Activated T-cell treated with anti-CD3 and anti-CD28 coated beads, Interleukin-2, amount 50 U/mL, for 72 hours (primary cell): ENCODE results near the gene ITPKB. TPM values are rescaled to one million over a fixed set of nuclear protein-coding genes. Genes with fewer than 3 reads are reported as not detected.

ENCODE experiments used
- ATAC-seq, 2 donors: fragments of 150-1000 bp; cut with Tn5 transposase; replicated peaks in 1 of 2; 2 replicates each; pipeline ENCODE4 v1.10.0; 2021; ENCODE audit warnings: moderate library complexity in 2 of 2, mild to moderate bottlenecking in 1 of 2
- DNase-seq, 2 donors: peaks; one replicate each; pipeline ENCODE4 v3.0.0; 2021 to 2022; ENCODE audit warnings: mixed read lengths in 1 of 2
- H3K27ac Mint-ChIP-seq: one replicate; pipeline ENCODE4 v1.8.0; 2022; ENCODE audit warnings: mild to moderate bottlenecking, moderate library complexity, mixed read lengths
- H3K27me3 Mint-ChIP-seq: one replicate; pipeline ENCODE4 v1.8.0; 2022; ENCODE audit warnings: low read depth, mixed read lengths
- H3K36me3 Mint-ChIP-seq, 2 donors: one replicate each; pipeline ENCODE4 v1.8.0; 2022; ENCODE audit warnings: mixed read lengths in 2 of 2, mild to moderate bottlenecking in 1 of 2; ENCODE audit not compliant: insufficient read depth in 2 of 2
- H3K4me1 Mint-ChIP-seq: one replicate; pipeline ENCODE4 v1.8.0; 2022; ENCODE audit warnings: low read depth, mixed read lengths
- H3K4me3 Mint-ChIP-seq, 2 donors: one replicate each; pipeline ENCODE4 v1.8.0; 2022; ENCODE audit warnings: mild to moderate bottlenecking in 2 of 2, mixed read lengths in 2 of 2, moderate library complexity in 2 of 2
- H3K9me3 Mint-ChIP-seq, 2 donors: one replicate each; pipeline ENCODE4 v1.8.0; 2022; ENCODE audit warnings: mixed read lengths in 2 of 2
- total RNA-seq, 2 donors: library from RNA; stranded (reverse); gene quantifications; one replicate each; pipeline ENCODE4 v1.2.3, GENCODE V29; 2022

ITPKB gene
- total RNA-seq, 2 donors from 2014 or later: 50.7 to 58.0 TPM

DNA sequence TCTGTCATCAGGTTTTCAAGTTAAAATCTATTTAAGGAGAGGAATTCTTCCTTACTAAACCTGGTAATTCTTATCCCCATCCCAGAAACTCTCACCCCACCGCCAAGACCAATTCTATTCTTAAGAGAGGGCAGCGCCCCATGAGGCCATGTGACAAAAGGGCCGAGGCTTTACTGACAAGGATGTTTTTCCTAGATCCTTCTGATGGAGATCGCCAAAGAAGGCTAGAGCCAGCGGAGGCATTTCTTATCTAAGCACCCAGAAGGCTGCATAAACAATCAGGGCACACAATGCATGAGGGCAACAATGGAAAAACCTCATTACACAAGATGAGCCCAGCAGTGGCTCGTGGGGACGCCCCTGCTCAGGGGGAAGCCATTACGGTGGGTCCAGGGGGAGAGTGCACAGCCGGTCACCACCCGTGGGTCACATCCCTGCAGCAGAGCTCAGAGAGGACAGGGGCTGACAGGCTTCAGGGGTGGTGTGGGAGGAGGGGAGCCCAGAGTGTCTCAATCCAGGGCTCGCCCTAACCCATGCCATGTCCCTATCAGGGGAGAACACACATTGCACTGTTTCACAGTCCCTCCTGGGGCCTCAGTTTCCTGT lies 88.7 kb downstream of the ITPKB start:
- Mint-ChIP-seq H3K27me3 (no peaks in the 10 kb centered on the region), H3K9me3 (no peaks in the 10 kb centered on the region), H3K27ac (peak overlapping the region; percentile 65), H3K4me1 (peaks cover 53% of the 10 kb centered on the region), H3K4me3 (no peak overlapping the region), H3K36me3 (peaks cover 7 to 13% of the 10 kb centered on the region in 2 donors)
- DNase-seq (no peak), ATAC-seq (no peak)

- H3K27ac Mint-ChIP-seq: no peak overlapping the region
These were observed 89.3 kb downstream of the ITPKB start for GRCh38 chr1:226649780-226650179.

DNA sequence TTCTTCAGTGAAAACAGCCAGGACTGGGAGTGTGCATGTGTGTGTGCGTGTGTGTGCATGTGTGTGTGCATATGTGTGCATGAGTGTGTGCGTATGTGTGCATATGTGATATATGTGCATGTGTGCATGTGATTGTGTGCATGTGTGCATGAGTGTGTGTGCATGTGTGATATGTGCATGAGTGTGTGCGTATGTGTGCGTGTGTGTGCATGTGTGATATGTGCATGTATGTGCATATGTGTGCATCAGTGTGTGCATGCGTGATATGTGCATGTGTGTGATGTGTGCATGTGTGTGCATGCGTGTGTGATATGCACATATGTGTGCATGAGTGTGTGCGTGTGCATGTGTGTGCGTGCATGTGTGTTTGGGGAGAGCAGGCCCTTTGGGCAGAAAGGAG lies 89.8 kb downstream of the ITPKB start:
- Mint-ChIP-seq H3K4me3 (no peak overlapping the region), H3K4me1 (peaks cover 64% of the 10 kb centered on the region), H3K27me3 (no peaks in the 10 kb centered on the region), H3K27ac (peak overlapping the region; percentile 91), H3K36me3 (peaks cover 7 to 13% of the 10 kb centered on the region in 2 donors), H3K9me3 (no peaks in the 10 kb centered on the region)
- DNase-seq (no peak), ATAC-seq (no peak)

More at GRCh38 chr1:226649780-226650179, 89.3 kb downstream of the ITPKB start:
- H3K4me1 Mint-ChIP-seq: peaks cover 58% of the 10 kb centered on the region
- no peaks in the 10 kb centered on the region for H3K27me3 Mint-ChIP-seq
- H3K36me3 Mint-ChIP-seq: peaks cover 7 to 13% of the 10 kb centered on the region in 2 donors
- no peaks in the 10 kb centered on the region for H3K9me3 Mint-ChIP-seq
- DNase-seq (no peak), ATAC-seq (no peak)
- no peak overlapping the region for H3K4me3 Mint-ChIP-seq

GRCh38 chr1:226648421-226648820 lies 90.7 kb downstream of the ITPKB start:
- ATAC-seq (no peak), DNase-seq (no peak)
- H3K4me3 Mint-ChIP-seq: no peak overlapping the region
- H3K27ac Mint-ChIP-seq: no peak overlapping the region
- H3K4me1 Mint-ChIP-seq: peaks cover 72% of the 10 kb centered on the region
- peaks cover 7 to 13% of the 10 kb centered on the region in 2 donors for H3K36me3 Mint-ChIP-seq
- H3K9me3 Mint-ChIP-seq: no peaks in the 10 kb centered on the region
- no peaks in the 10 kb centered on the region for H3K27me3 Mint-ChIP-seq

DNA sequence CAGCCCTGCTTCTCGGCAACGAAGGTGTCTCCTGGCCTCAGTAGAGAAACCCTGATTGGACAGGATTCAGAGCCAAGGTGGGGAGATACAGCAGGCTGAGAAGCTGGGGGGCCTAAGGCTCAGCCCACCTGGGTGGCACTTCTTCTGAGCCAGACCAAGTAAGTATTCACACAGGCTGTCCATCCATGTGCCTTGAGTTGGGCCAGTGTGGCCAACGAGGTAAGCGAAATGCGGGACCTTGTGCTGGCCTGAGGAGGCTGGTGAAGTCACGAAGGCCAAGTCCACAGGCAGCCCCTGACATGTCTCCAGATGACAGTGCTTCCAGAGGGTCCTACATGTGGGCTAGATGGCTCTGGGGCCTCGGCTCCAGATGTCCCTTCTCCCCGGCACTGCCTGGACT lies 91.4 kb downstream of the ITPKB start:
- Mint-ChIP-seq H3K4me3 (no peak overlapping the region), H3K27ac (no peak overlapping the region), H3K27me3 (no peaks in the 10 kb centered on the region), H3K9me3 (no peaks in the 10 kb centered on the region), H3K36me3 (peaks cover 7 to 17% of the 10 kb centered on the region in 2 donors), H3K4me1 (peaks cover 79% of the 10 kb centered on the region)
- ATAC-seq (no peak), DNase-seq (no peak)

DNA sequence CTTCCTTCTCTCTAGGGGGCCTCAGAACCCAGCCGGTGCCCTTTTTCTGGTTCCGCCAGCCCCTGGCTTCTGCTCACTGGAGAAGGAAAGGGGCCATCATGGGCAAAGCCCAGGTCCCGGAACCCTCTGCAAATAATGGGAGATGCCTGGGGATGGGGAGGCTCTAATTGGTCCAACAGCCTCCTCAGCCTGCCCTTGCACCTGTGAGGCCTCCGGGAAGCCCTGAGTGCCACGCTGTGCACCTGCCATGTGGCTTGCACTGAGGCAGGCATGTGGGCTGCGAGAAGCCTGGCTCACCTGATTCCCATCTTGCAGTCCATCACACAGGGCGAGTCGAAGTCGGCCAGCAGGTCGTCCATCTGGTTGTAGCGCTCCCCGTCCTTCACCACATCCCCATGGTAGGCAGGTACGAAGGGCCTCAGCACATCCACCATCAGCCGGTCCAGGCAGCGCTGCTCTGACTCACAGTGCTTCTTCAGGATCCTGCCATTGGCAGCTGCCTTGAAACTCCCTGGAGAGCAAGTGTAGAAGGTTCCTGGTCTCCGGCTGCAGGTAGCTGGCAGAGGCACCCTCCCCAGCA lies 92.1 kb downstream of the ITPKB start:
- Mint-ChIP-seq H3K4me1 (peaks cover 85% of the 10 kb centered on the region), H3K9me3 (no peaks in the 10 kb centered on the region), H3K27me3 (no peaks in the 10 kb centered on the region), H3K4me3 (peak overlapping the region; percentile 9 to 18), H3K36me3 (peaks cover 8 to 21% of the 10 kb centered on the region in 2 donors), H3K27ac (peak overlapping the region; percentile 54)
- no peak for DNase-seq
- ATAC-seq: no peak

DNA sequence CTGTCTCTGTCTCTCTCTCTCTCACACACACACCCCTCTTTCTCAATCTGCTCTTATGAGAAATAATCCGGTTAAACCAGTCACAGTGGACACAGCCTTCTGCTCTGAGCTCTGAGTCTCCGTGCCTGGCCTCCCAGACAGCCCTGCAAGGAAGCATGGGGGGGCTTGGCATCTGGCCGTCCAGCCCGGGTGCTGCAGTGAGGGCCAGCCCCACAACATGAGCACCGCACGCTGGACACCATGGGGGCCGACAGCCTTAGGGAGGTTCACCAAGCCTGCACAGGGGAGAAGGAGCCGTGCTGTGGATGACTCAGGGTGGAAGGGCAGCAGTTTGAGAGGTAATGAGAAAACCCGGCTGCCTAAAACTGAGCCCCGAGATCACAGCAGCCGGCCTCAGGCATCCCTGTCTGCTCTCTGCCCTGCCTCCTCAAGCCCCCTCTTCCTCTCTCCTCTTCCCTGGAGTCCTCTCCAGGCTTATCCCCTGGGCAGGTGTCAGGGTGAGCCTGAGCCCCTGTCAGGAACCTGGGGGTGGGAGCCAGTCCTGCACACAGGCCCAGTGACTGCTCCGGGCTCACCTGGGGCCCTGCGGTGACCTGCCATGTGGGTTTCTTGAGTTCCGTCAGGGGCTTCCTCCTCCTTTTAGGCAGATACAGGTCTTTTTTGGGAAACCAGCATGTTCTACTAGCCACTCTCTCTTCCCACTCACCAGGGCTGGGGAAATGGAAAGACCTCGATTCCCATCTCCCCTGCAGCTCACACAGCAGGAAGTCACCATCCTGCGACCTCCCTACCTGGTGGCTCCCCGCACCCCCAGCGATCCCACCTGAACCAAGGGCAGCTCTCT lies 92.8 kb downstream of the ITPKB start:
- no peaks in the 10 kb centered on the region for H3K27me3 Mint-ChIP-seq
- peak overlapping the region; percentile 13 to 18 for H3K4me3 Mint-ChIP-seq
- peaks cover 9 to 23% of the 10 kb centered on the region in 2 donors for H3K36me3 Mint-ChIP-seq
- H3K27ac Mint-ChIP-seq: peak overlapping the region; percentile 54
- ATAC-seq: no peak
- H3K4me1 Mint-ChIP-seq: peaks cover 87% of the 10 kb centered on the region
- no peak for DNase-seq
- H3K9me3 Mint-ChIP-seq: no peaks in the 10 kb centered on the region

- ATAC-seq (no peak), DNase-seq (no peak)
- peak overlapping the region; percentile 25 to 89 for H3K4me3 Mint-ChIP-seq
- H3K27ac Mint-ChIP-seq: peak overlapping the region; percentile 50
- no peaks in the 10 kb centered on the region for H3K27me3 Mint-ChIP-seq
- H3K9me3 Mint-ChIP-seq: no peaks in the 10 kb centered on the region
- peaks cover 79% of the 10 kb centered on the region for H3K4me1 Mint-ChIP-seq
- H3K36me3 Mint-ChIP-seq: peaks cover 9 to 27% of the 10 kb centered on the region in 2 donors
These were observed 93.7 kb downstream of the ITPKB start for GRCh38 chr1:226645279-226645976.

GRCh38 chr1:226644541-226645176 lies 94.4 kb downstream of the ITPKB start:
- peak overlapping the region; percentile 50 for H3K27ac Mint-ChIP-seq

DNA sequence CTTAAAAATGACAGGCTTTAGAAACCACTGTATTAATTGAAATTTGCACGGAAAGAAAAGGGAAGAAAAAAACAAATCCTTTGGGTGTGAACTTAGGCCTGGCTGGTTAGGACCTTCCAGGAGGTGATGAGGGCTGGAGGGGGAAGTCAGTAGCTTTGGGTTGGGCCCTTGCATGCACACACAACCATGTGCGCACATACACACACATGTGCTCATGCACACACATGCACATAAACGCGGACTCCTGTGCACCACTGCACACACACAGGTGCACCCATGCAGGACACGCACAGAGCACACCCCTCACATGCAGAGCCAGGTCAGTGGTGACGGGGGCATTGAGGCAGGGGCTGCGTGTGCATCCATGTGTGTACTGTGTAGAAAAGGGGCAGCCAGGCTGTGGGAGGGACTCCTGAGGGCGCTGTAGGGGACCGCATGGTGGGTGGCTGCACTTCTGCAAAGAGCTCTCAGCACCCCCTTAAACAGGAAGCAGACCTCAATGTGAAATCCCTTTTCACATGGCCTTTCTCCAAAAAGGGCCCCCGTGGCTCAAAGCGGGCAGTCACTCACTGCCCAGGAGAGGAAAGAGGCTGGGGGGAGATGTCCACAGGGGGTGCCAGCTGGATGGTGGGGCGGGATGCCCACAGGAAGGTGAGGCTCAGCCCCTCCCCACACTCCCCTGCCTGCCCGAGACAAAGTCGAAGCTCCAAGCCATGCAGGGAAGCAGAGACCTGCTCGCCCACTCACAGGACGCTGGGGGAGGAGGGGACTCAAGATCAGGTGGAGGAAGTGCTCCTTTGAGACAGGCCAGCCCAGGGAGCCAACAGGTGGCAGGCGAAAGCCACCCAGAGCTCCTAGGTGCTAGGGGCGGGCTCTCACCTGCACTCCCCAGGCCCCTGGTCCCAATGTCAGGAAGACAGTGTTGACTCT lies 95.2 kb downstream of the ITPKB start:
- peak in 1 of 2 donors; percentile 50 for DNase-seq
- no peaks in the 10 kb centered on the region for H3K27me3 Mint-ChIP-seq
- H3K4me3 Mint-ChIP-seq: peak overlapping the region; percentile 87 to 89
- H3K36me3 Mint-ChIP-seq: peaks cover 6 to 28% of the 10 kb centered on the region in 2 donors
- H3K9me3 Mint-ChIP-seq: no peaks in the 10 kb centered on the region
- peak; percentile 19 to 35 for ATAC-seq
- H3K27ac Mint-ChIP-seq: peak overlapping the region; percentile 71
- peaks cover 66% of the 10 kb centered on the region for H3K4me1 Mint-ChIP-seq

More at GRCh38 chr1:226644541-226645176, 94.4 kb downstream of the ITPKB start:
- Mint-ChIP-seq H3K4me3 (peak overlapping the region; percentile 87 to 89), H3K27me3 (no peaks in the 10 kb centered on the region), H3K36me3 (peaks cover 9 to 28% of the 10 kb centered on the region in 2 donors), H3K4me1 (peaks cover 72% of the 10 kb centered on the region), H3K9me3 (no peaks in the 10 kb centered on the region)
- no peak for DNase-seq
- no peak for ATAC-seq

DNA sequence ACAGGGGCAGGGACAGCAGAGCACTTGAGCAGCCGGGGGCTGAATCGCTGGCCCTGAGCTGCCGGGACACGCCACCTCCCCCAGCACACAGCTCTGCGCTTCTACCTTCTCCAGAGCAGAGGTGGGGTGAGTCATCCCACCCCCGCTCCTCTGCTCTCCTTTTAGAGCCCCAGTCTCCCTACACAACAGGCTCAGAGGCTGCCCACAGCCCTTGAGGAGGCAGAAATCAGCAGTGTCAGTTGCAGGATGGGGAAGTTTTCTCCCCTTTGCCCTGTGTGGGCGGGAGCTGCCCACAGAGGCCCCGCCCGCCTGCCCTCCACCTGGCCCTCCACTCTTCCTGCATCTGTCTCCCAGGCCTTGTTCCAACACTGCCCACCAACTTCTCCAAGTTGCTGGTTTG lies 95.9 kb downstream of the ITPKB start:
- ATAC-seq (peak; percentile 96 to 97), DNase-seq (peak; percentile 78 to 85)
- no peaks in the 10 kb centered on the region for H3K27me3 Mint-ChIP-seq
- no peaks in the 10 kb centered on the region for H3K9me3 Mint-ChIP-seq
- H3K4me1 Mint-ChIP-seq: peaks cover 59% of the 10 kb centered on the region
- H3K27ac Mint-ChIP-seq: peak overlapping the region; percentile 71
- H3K36me3 Mint-ChIP-seq: peaks cover 5 to 28% of the 10 kb centered on the region in 2 donors
- H3K4me3 Mint-ChIP-seq: peak overlapping the region; percentile 87 to 89
